Activated T-cell treated with anti-CD3 and anti-CD28 coated beads for 4 hours (primary cell): Measurements from ENCODE around the gene EED.
A peak's percentile ranks its signal among the peaks of the same experiment; 100 is the strongest.

Experiments
- DNase-seq: peaks from one replicate; pipeline ENCODE4 v3.0.0-alpha.2; 2020

The EED gene, protein sequence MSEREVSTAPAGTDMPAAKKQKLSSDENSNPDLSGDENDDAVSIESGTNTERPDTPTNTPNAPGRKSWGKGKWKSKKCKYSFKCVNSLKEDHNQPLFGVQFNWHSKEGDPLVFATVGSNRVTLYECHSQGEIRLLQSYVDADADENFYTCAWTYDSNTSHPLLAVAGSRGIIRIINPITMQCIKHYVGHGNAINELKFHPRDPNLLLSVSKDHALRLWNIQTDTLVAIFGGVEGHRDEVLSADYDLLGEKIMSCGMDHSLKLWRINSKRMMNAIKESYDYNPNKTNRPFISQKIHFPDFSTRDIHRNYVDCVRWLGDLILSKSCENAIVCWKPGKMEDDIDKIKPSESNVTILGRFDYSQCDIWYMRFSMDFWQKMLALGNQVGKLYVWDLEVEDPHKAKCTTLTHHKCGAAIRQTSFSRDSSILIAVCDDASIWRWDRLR

DNA sequence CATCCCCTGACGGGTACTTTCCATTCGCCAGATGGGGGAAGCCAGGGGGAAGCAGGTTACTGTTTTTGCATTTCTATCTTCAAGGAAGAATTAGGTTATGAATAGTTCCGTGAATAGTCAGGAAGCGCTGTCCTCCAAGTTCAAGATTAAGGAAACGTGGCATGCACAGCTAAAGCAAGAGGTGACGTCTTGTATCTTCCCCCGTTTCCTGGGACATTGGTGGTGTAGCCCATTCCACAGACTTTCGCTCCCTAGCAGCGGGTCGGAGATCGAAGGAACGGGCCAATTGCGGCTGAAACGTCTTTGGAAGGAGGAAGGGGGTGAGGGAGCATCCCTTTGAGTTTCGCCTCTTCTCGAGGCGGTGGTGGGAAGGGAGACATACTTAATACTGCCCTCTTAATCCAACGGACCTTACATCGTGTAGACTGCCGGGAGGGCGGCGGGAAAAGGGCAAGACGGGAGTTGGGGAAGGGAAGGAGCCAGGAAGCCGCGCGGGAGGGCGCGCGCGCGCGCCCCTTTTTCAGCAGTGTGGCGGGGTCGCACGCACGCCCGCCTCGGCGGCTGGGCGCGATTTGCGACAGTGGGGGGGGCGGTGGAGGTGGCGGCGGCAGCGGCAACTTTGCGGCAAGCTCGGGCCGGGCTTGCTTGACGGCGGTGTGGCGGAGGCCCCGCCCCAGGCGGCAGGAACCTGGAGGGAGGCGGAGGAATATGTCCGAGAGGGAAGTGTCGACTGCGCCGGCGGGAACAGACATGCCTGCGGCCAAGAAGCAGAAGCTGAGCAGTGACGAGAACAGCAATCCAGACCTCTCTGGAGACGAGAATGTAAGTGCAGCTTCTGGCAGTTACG is at the start of gene EED:
Gene EED (plus strand): TSS at position 232 of the 847 bp plus-strand sequence. CDS start 477 bp downstream, at position 709.
- DNase-seq = peak; percentile 88

DNA sequence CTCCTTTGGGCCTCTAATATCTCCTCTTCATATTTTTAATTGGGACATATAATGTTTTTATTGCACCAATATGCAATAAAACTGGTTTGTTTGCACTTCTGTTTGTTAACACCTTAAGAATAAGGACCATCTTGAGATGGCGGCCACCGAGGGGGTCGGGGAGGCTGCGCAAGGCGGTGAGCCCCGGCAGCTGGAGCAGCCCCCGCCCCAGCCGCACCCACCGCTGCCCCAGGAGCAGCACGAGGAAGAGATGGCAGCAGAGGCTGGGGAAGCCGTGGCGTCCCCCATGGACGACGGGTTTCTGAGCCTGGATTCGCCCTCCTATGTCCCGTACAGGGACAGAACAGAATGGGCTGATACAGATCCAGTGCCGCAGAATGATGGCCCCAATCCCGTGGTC is 49.6 kb upstream of the EED start:
- no peak for DNase-seq

DNA sequence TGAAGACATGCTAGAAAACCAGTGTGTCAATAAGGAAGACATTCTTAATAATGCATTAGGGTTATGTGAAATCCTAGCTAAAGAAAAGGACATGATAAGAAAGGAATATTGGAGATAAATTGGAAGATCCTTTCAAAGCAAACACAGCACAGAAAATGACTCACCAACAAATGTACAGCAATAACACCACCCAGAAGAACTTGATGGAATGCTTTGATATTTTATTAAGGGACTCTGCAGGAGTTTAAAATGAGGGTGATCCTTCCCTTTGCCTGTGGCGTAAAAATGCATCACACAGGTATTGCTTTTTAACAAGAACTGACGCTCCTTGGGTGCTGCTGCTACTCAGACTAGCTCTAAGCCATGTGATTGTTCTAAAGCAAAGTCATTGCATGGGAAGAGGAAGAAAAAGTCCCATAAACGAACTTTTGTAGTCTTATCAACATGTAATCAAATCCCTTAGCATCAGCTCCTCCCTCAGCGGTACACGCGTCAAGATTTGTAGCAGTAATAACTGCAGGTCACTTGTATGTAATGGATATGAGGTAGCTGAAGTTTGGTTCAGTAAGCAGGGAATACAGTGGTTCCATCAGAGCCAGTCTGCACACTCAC is 48.4 kb upstream of the EED start:
- DNase-seq = no peak

DNA sequence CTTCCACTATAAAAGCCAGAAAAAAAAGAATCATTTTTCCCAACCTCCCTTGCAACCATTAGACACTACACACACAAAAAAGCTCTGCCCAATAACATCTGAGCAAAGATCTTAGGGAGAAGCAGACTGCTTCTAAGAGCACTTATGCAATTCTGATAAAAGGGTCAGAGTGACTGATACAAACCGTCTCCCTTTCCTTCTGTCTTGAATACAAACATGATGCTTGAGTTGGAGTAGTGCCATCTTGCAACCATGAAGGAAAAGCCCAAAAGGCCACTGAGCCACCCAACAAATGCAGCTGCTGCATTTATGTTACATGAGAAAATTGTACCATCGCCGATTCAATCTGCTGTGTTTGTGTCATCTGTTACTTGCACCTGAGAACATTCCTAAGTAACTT is 47.6 kb upstream of the EED start:
- DNase-seq = no peak

DNA sequence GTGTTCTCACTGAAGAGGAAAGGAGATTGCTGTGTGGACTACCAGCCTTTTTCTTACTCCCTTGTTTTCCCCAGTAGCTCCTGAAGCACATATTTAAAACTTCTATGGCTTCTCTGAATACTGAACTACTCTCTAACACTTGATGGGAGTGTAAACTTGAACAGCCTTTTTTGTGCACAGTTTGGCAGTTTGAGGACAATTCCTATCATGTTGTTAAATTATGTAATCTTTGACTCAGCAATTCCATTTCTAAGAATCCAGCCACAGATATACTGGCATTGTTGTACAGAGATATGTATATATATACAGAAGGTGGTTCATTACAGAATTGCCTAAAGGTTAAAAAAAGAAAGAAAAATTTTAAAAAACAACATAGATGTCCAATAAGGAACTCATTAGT is 47.1 kb upstream of the EED start:
- no peak for DNase-seq

DNA sequence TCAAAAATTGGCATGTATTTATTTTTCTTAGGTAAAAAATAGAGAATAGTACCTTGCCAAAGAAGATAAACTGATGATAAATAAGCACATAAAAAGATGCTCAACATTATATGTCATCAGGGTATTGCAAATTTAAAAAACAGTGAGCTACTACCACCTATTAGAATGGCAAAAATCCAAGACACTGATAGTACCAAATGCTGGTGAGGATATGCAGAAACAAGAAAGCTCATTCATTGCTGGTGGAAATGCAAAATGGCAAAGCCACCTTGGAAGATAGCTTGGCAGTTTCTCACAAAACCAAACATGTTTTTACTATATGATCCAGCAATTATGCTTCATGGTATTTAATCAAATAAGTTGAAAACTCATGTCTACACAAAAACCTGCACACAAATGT is 46.4 kb upstream of the EED start:
- no peak for DNase-seq

DNA sequence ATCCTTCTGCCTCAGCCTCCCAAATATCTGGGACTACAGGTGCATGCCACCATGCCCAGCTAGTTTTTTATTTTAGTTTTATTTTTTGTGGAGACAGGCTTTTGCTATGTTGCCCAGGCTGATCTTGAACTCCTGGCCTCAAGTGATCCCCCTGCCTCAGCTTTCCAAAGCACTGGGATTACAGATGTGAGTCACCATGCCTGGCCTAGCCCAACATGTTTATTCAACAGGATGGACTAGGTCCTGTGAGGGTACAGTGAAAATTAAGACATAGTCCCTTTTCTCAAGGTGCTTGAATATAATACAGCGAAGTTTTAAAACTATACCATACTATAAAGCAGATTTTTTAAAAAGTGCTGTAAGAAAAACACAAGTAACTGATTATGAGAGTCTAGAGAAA is 45.2 kb upstream of the EED start:
- DNase-seq = no peak

DNA sequence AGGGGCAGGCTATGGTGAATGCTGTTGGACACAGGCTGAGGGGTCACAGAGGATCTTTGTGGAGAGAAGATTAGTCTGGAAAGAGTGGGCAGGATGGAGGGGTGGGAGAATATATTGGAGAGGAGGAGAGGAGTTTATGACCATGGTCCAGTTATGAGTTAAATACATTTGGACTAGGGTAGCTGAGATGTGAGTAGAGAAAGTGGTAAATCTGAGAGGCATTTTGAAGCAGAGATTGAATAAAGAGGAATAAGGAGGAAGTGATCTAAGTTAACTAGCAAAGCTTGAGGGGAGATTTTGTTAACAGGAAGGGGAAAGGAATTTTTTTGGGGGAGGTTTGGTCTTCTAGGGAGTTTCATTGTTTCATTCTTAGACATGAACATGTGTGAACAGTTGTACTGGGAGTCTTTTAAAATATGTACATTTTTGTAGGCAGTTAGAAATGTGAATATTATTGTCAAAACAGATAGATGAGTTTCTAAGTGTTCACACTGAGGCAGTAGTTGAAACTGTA is 43.1 kb upstream of the EED start:
- DNase-seq = no peak

DNA sequence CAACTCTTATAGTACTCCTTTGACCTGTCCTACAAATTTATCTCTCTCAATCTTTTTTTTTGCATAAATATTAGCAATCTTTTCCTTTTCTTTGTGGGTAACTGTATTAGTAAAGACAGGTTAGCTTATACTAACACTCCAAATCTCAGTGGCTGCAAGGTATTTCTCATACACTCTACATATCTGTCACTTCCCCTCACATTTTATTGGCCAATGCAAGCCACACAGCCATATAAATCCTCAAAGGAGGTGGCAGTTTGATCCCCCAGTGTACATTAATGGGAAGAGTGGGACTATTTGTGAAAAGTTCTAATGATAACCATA is 42.6 kb upstream of the EED start:
- DNase-seq = no peak

DNA sequence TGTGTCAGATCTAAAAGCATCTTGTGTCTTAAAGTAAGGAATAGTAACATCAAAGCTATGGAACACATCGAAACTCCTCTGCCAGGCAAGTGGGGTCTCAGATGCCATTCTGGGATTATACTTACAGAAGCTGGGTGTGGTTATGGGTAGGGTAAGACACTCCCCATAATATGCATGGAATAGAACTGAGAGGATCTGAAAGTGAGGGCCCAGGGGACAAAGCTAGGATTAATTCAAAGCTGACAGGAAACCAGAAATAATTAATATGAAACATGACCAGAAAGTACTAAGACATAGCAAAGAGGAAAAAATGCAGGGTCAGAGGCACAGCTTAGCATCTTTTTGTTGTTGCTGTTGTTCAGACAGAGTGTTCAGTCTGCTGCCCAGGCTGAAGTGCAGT is 40.2 kb upstream of the EED start:
- DNase-seq = no peak

DNA sequence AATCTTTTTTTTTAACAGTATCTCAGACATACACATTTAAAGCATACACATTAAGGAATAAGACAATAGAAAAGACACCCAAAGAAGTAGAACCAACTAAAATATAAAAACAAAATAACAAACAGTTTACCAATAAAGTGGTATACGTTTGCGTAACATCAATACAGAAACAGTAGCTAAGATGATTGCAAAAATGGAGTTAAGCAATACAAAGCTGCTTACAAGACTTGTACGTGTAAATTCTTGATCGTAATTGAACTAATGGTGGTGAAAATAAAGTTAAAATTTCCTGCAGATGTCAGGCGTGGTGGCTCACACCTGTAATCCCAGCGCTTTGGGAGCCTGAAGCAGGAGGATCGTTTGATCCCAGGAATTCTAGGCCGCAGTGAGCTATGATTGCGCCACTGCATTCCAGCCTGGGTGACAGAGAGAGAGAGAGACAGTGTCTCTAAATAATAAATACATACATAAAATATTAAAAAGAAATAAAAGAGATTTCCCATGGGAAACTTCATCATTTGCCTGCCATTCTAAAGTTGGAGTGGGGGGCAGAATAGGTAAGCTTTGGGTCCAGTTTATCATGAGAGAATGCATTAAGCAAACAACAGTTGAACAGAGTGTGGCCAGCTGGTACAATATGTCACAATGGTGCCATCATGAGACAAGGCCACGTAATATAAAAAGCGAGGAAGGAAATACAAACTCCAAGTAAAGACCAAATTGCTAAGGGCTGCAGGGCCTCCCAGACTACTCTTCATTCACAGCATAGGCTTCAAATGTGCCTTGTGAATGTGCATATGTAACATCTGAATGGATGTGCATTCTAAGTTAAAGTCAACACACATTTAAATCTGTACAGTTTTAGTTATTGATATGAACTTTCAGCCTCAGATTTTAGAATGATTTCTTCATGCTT is 38.9 kb upstream of the EED start:
- no peak for DNase-seq

DNA sequence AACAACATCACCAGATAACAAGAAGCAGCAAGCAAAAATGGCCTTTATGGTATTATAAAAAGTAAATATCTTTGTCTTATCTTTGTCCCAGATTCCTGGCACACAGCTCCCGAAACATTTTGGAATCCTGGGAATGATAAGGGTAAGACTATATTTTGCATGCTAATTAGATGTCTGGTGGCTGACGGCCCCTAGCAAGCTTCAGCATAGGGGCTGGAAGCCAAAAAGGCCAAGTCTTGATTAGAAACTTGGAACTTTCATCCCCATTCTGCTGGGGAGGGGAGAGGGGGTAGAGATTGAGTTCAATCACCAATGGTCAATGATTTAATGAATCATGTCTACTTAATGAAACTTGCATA is 38.2 kb upstream of the EED start:
- DNase-seq = no peak

DNA sequence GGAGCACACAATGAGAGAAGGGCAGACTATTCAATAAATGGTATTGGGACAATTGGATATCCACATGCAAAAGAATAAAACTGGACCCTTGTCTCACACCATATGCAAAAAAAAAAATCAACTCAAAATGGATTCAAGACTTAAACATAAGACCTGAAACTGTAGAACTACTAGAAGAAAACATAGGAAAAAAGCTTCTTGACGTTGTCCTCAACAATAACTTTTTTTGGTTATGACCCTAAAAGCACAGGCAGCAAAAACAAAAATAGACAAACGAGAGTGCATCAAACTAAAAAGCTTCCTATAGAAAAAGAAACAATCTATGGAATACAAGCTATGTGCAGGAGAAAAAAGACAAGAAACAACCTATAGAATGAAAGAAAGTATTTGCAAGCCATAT is 37.1 kb upstream of the EED start:
- no peak for DNase-seq

DNA sequence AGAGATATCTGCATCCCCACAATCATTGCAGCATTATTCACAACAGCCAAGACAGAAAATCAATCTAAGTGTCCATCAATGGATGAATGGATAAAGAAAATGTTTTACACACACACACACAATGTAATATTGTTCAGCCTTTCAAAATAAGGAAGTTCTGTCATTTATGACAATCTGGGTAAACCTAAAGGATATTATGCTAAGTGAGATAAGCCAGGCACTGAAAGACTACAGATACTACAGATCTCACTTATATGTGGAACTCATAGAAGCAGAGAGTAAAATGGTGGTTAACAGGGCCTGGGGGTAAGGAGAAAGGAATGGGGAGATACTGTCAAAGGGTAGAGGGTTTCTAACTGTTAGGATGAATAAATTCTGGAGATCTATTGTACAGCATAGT is 36.0 kb upstream of the EED start:
- DNase-seq = no peak

DNA sequence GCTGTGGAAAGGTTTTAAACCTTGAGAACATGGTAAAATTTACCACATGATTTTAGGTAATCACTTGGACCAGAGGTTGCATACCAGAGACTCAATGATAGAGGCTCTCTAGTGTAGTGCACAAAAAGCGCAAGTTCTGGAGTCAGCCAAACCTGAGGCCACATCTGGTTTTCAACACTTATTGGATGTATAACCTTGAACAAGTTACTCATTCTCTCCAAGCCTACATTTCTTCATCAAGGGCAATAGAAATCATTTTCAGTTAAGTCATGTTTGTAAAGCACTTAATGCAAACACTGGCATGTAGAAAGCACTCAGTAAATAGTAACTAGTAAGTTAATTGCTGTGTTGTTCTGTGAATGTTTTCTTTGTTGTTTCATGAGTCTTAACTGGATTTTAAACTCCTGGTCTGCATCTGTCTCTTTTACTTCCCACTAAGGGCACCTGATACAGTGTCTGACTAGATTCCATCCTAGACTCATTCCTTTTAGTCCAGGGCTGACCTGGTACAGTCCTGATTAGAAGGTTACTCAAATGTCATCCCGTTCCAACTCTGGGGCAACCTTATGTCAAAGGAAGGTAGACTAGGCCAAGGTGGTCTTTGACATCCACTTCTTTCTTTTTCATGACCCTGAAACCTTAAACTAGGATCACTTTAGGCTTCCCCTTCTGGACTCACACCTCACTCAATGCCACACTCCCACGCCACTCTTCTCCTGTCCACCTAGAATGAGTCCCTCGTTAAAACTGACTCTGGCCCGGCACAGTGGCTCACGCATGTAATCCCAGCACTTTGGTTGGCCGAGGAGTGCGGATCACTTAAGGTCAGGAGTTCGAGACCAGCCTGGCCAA is 34.5 kb upstream of the EED start:
- DNase-seq = no peak

DNA sequence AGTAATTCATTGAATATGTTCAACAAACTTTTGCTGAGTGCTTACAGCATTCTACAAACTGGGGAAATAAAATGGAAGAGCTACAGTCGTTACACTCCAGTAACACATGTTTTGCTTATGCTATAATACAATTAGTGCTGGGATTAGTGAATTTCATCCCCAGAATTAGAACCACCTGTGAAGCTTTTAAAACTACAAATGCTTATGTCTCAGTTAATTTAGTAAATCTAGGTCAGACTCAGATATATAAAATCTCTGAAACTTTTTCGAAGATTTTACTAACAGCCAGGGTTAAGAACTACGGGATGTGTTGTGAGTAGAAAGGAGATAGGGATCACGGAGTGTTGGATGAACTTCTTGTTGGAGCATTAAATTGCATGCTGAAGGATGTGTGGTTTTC is 33.7 kb upstream of the EED start:
- DNase-seq = no peak

DNA sequence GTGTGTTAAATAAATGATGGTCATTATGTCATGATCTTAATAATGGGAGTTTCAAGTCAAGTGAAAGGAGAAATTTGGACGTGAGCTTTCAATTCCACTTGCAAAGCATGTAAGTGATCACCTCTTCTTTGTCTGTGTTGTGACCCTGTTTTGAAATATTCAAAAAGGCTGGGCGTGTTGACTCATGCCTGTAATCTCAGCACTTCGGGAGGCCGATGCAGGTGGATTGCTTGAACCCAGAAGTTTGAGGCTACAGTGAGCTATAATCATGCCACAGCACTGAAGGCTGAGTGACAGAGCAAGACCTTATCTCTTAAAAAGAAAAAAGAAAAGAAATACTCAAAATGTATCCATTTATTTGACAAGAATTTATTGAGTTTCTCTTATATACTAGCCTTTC is 32.9 kb upstream of the EED start:
- no peak for DNase-seq

DNA sequence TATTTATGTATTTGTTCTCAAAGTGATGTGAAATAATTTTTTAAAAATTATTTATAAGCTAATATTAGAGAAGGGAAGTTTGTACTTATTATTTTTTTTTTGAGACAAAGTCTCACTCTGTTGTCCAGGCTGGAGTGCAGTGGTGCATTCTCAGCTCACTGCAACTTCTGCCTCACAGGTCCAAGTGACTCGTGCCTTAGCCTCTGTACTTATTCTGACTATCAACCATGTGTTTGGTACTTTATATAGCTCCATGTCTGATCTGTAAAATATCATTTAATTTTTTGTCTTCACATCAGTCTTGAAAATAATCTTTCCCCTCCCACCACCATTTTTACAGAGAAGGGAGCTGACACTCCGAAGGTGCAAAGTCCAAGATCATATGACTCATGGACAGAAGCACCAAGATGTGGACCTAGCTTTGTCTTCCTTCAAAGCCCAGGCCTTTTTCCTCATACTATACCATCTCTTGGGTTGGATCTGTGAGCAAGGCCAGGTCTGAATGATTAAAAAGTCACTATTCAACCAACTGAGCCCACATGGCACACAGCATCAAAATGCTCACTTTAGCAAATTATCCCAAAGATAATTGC is 32.4 kb upstream of the EED start:
- DNase-seq = no peak

DNA sequence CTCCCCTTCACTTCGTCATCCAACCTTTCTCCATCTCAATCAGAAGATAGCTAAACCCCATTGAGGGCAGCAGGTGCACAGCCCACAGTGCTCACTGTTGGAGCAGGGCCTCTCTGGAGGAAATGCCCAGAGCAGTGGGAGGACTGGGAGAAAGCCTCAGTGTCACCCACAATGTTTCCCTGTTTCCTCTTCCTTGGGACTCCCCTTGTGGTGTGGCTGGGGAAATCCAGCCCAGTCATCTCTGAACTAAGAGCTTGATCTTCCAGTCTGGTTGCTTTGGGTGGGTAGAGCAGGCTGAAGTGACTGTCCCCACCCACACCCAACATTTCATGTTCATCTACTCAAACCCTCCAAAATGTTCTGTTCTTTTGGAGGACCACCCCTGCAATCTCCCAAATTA is 29.8 kb upstream of the EED start:
- peak; percentile 11 for DNase-seq

DNA sequence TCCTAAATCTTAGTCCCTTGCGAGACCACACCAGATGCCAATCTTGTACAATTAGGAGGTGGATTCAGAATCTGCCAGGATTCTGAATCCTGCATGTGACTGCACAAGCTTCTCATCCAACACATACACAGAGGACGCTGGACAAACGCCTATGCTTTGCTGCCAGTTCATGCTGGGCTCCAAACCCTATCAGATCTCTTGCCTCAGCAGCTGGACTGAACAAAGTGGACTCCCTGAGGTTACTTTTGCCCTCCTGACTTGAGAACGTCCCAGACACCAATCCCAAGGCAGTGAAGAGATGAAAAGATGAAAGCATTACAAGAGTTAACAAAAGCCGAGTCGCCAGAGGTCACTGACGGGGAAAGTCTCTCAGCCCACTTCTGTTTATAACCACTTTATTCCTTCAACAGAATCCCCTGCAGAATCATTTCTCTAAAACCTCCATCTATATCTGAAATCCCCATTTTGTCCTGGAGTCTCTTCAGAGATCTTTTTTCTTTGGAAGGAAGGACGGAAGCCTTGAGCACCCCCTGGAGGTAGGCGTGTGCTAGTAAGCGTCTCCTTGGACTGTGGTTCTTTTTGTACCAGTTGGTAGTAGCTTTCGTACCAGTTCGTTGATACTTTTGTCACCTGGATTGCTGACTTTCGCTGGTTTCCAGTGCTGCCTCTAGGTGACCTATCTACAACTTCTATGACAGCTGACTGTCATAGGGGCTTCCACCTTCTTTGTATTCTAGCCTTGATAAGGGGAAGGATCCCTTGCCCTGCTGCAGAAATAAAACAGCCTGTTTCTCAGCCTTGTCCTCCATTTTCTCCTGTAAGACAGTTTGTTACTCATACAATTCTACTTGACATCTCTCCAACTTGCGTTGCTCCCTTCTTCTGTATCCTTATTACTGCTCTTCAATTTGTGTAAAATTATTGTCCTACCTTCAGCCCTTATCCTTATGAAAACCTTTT is 26.1 kb upstream of the EED start:
- DNase-seq = peak; percentile 48
